GM13976 (cell line): ENCODE data around the gene CAMK1D.

Experiments used
- DNase-seq: peaks from one replicate; pipeline ENCODE4 v3.0.0; 2012; ENCODE audit warnings: low spot score
- CTCF ChIP-seq: IDR thresholded peaks from 2 replicates; pipeline ENCODE4 v1.5.1; 2012; ENCODE audit warnings: borderline replicate concordance, mild to moderate bottlenecking; ENCODE audit not compliant: insufficient read depth; ENCODE audit errors: extremely low read depth, missing control alignments, control extremely low read depth
- in situ Hi-C: fragments of 300-500 bp; cut with MboI; formaldehyde crosslinking; loops from one replicate; pipeline ENCODE4 v1.12.0; 2022; ENCODE audit warnings: low sequenced_read_pairs, mixed read lengths, inconsistent platforms; ENCODE audit not compliant: unreplicated experiment

Gene CAMK1D

GRCh38 chr10:12875100-12875499 is 525.8 kb downstream of the CAMK1D start:
- DNase-seq, result no peak
- no peak for TF ChIP-seq CTCF
- in situ Hi-C loops, result no loop called here

- in situ Hi-C loops, result no loop called here
- no peak for TF ChIP-seq CTCF
Observed at GRCh38 chr10:12876266-12876665, 526.9 kb downstream of the CAMK1D start.

GRCh38 chr10:12877150-12877549 is 527.8 kb downstream of the CAMK1D start:
- no peak for TF ChIP-seq CTCF
- DNase-seq, result no peak
- in situ Hi-C loops, result no loop called here

More at GRCh38 chr10:12876266-12876665, 526.9 kb downstream of the CAMK1D start:
- DNase-seq, result no peak

- no peak for TF ChIP-seq CTCF
- in situ Hi-C loops, result no loop called here
- DNase-seq, result no peak
Observed at GRCh38 chr10:12880423-12880822, 531.1 kb downstream of the CAMK1D start.

GRCh38 chr10:12884851-12885250 is 535.5 kb downstream of the CAMK1D start:
- no peak for DNase-seq
- in situ Hi-C loops, result no loop called here
- no peak for TF ChIP-seq CTCF
